ENCODE results near the gene GSTP1. TPM values are rescaled to one million over a fixed set of nuclear protein-coding genes. Genes with fewer than 3 reads are reported as not detected.

GSTP1 gene
- total and polyA plus RNA-seq, 3 donors from 2014 or later = 117 to 211 (median 201) TPM

DNA sequence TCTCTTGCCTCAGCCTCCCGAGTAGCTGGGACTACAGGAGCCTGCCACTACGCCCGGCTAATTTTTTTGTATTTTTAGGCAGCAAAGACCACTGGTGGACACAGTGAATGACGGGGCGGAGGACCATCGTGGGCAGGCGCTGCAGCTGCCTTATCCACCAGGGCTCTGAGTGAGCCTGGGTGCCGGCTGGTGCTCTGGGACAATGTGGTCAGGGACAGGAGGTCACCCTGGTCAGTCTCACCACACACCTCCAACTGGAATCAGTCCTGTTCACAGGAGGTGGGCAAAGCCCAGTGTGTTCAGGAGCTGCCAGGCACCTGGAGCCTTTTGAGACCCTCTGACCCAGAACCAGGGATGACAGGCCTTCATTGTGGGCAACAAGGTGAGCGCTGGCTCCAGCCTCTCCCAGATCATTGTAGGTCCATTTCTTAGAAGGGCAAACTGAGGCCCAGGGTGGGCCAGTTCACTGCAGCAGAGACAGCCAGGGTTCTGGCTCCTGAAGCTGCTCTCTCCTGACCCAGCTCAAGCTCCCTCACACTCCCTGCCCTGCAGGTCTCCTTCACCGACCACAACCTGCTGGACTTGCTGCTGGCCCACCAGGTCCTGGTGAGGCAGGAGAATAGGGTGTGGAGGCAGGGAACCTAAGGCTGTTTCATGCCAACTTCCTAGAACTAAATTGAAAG, 44.6 kb upstream of the GSTP1 start:
- no peaks in the 10 kb centered on the region for H3K36me3 ChIP-seq (ENCODE audit: low read depth, missing control alignments)
- WGBS, 2 donors = 90 to 94% methylated on average over 9 to 10 of the region's 10 CpGs

DNA sequence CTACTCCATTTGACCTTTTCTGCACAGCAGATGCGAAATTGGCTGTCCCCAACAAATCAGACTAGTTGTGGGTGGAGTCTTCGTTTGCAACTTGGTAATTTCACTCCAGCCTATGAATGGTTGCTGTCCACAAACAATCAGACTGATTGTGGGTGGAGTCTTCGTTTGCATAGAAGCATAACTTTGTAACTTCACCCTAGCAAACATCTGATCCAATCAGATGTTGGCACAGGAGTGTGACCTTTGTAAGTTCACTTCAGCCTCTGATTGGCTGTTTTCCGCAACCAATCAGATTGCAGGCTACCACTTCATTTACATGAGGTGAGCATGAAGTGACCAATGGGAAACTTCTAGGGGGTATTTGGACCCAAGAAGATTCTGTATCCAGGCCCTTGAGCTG, 44.1 kb upstream of the GSTP1 start:
- intact Hi-C loops (cut with DNase I; ENCODE audit: low total_unique reads) = no loop called here
- 82 to 86% methylated on average over 4 of the region's 4 CpGs for WGBS, 2 donors
- no peak overlapping the region for H3K27ac ChIP-seq

More for the DNA sequence above, 44.6 kb upstream of the GSTP1 start:
- intact Hi-C loops (cut with DNase I; ENCODE audit: low total_unique reads) = no loop called here
- no peak for TF ChIP-seq POLR2A (IDR thresholded peaks at IDR 0.05)
- no peak for TF ChIP-seq CTCF (IDR thresholded peaks at IDR 0.05)
- H3K27me3 ChIP-seq = no peaks in the 10 kb centered on the region
- no peaks in the 10 kb centered on the region for H3K9me3 ChIP-seq
- DNase-seq = no peak
- H3K27ac ChIP-seq = no peak overlapping the region
- H3K4me3 ChIP-seq = no peak overlapping the region
- H3K4me1 ChIP-seq = no peaks in the 10 kb centered on the region

GRCh38 chr11:67541198-67541597, 42.4 kb upstream of the GSTP1 start:
- H3K27ac ChIP-seq = no peak overlapping the region
- TF ChIP-seq CTCF (IDR thresholded peaks at IDR 0.05) = no peak
- no peak for TF ChIP-seq POLR2A (IDR thresholded peaks at IDR 0.05)
- H3K36me3 ChIP-seq (ENCODE audit: low read depth, missing control alignments) = no peaks in the 10 kb centered on the region
- 86 to 96% methylated on average over 1 to 4 of the region's 6 CpGs for WGBS, 2 donors
- H3K27me3 ChIP-seq = no peaks in the 10 kb centered on the region
- H3K9me3 ChIP-seq = no peaks in the 10 kb centered on the region
- no peak for DNase-seq
- peaks cover 5% of the 10 kb centered on the region for H3K4me1 ChIP-seq
- no peak overlapping the region for H3K4me3 ChIP-seq
- intact Hi-C loops (cut with DNase I; ENCODE audit: low total_unique reads) = no loop called here

More for the DNA sequence above, 44.1 kb upstream of the GSTP1 start:
- Histone ChIP-seq H3K4me3 (no peak overlapping the region), H3K27me3 (no peaks in the 10 kb centered on the region), H3K9me3 (no peaks in the 10 kb centered on the region), H3K36me3 (ENCODE audit: low read depth, missing control alignments) (no peaks in the 10 kb centered on the region), H3K4me1 (no peaks in the 10 kb centered on the region)
- TF ChIP-seq CTCF (IDR thresholded peaks at IDR 0.05) = no peak
- no peak for TF ChIP-seq POLR2A (IDR thresholded peaks at IDR 0.05)
- peak; percentile 54 for DNase-seq

DNA sequence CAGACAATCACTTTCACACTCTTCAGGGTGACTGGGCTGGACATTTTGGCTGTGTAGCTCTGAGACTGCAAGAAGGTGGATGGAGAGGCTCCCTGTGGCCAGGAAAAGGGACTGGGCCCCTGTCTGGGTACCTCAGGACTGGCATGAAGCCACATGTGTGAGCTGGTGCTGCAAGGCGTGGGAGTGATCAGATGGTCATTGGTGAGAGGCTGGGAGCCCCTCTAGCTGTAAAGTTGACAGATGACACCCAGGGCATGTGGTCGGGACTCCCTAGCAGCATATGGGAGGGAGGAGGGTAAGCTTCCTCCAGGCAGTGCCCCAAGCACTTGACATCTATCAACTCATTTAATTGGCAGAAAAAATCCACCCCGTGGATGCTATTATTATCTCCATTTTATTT, 41.4 kb upstream of the GSTP1 start:
- no peak for TF ChIP-seq POLR2A (IDR thresholded peaks at IDR 0.05)
- intact Hi-C loops (cut with DNase I; ENCODE audit: low total_unique reads) = no loop called here
- Histone ChIP-seq H3K27ac (no peak overlapping the region), H3K4me3 (no peak overlapping the region), H3K4me1 (peaks cover 5% of the 10 kb centered on the region), H3K9me3 (no peaks in the 10 kb centered on the region), H3K27me3 (no peaks in the 10 kb centered on the region), H3K36me3 (ENCODE audit: low read depth, missing control alignments) (no peaks in the 10 kb centered on the region)
- no peak for DNase-seq
- WGBS, 2 donors = 76 to 88% methylated on average over 3 of the region's 3 CpGs

DNA sequence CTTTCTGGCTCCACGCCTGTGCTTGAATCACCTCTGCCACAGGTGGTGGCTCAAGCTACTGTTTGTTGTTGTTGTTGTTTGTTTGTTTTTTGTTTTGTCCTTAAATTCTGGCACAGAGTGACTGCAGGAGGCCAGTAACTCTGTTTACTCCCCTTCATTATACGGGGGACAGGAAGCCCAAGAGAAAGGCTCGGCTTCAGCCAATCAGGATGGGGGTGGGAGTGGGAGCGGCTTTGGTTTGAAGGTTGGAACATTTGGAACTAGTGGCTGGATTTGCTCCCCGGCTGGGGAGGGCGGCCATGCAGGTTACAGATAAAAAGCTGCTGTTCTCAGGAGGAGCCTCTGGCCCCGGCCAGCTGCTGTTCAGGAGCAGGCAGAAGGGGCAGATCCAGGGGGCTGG, 40.6 kb upstream of the GSTP1 start:
- H3K27ac ChIP-seq = no peak overlapping the region
- no peaks in the 10 kb centered on the region for H3K27me3 ChIP-seq
- no peak overlapping the region for H3K4me3 ChIP-seq
- TF ChIP-seq CTCF (IDR thresholded peaks at IDR 0.05) (no peak), POLR2A (IDR thresholded peaks at IDR 0.05) (no peak)
- no peaks in the 10 kb centered on the region for H3K36me3 ChIP-seq (ENCODE audit: low read depth, missing control alignments)
- no peak for DNase-seq
- intact Hi-C loops (cut with DNase I; ENCODE audit: low total_unique reads) = no loop called here
- no peaks in the 10 kb centered on the region for H3K9me3 ChIP-seq
- peaks cover 5% of the 10 kb centered on the region for H3K4me1 ChIP-seq
- WGBS, 2 donors = 74% methylated on average over 6 to 7 of the region's 7 CpGs

All from testis (tissue), 3 donors.